ENCODE data around the gene TRIL.

TRIL gene

GRCh38 chr7:28958235-28958979 is at the start of gene TRIL:
Gene TRIL, minus strand, starts transcription at chr7:28958330. Its CDS starts 284 bp downstream, at chr7:28958046.
- peaks cover 15% of the 10 kb centered on the region for H3K4me1 Mint-ChIP-seq
- H3K4me3 Mint-ChIP-seq: peak within 1 kb of the TSS; percentile 27
- H3K27ac Mint-ChIP-seq: no peak within 1 kb of the TSS
- peaks cover 59% of the 10 kb centered on the region for H3K27me3 Mint-ChIP-seq
- ATAC-seq: no peak
- no peaks in the 10 kb centered on the region for H3K9me3 Mint-ChIP-seq
- no peaks in the 10 kb centered on the region for H3K36me3 Mint-ChIP-seq

- Mint-ChIP-seq H3K27me3 (peaks cover 9% of the 10 kb centered on the region), H3K36me3 (no peaks in the 10 kb centered on the region), H3K4me1 (no peaks in the 10 kb centered on the region), H3K9me3 (no peaks in the 10 kb centered on the region), H3K27ac (no peak overlapping the region), H3K4me3 (no peak overlapping the region)
- ATAC-seq: no peak
Measured at GRCh38 chr7:29007127-29007526, 49.0 kb upstream of the TRIL start.

GRCh38 chr7:29005829-29006228 is 47.7 kb upstream of the TRIL start:
- no peak for ATAC-seq
- Mint-ChIP-seq H3K4me1 (no peaks in the 10 kb centered on the region), H3K4me3 (no peak overlapping the region), H3K9me3 (no peaks in the 10 kb centered on the region), H3K27ac (no peak overlapping the region), H3K27me3 (peaks cover 9% of the 10 kb centered on the region), H3K36me3 (no peaks in the 10 kb centered on the region)

- no peak overlapping the region for H3K27ac Mint-ChIP-seq
- H3K27me3 Mint-ChIP-seq: peaks cover 9% of the 10 kb centered on the region
- no peaks in the 10 kb centered on the region for H3K4me1 Mint-ChIP-seq
- no peaks in the 10 kb centered on the region for H3K36me3 Mint-ChIP-seq
- no peak overlapping the region for H3K4me3 Mint-ChIP-seq
- ATAC-seq: no peak
- H3K9me3 Mint-ChIP-seq: no peaks in the 10 kb centered on the region
Measured at GRCh38 chr7:29005406-29005805, 47.3 kb upstream of the TRIL start.

GRCh38 chr7:29003703-29004102 is 45.6 kb upstream of the TRIL start:
- Mint-ChIP-seq H3K36me3 (no peaks in the 10 kb centered on the region), H3K9me3 (no peaks in the 10 kb centered on the region), H3K4me3 (no peak overlapping the region), H3K27me3 (peaks cover 9% of the 10 kb centered on the region), H3K27ac (no peak overlapping the region), H3K4me1 (no peaks in the 10 kb centered on the region)
- no peak for ATAC-seq

GRCh38 chr7:29000717-29001076 is 42.6 kb upstream of the TRIL start:
- ATAC-seq: no peak
- no peaks in the 10 kb centered on the region for H3K4me1 Mint-ChIP-seq

GRCh38 chr7:28999895-29000716 is 42.0 kb upstream of the TRIL start:
- Mint-ChIP-seq H3K27ac (no peak overlapping the region), H3K27me3 (no peaks in the 10 kb centered on the region), H3K4me1 (no peaks in the 10 kb centered on the region), H3K36me3 (no peaks in the 10 kb centered on the region), H3K9me3 (no peaks in the 10 kb centered on the region), H3K4me3 (no peak overlapping the region)
- no peak for ATAC-seq

More at GRCh38 chr7:29000717-29001076, 42.6 kb upstream of the TRIL start:
- no peak overlapping the region for H3K4me3 Mint-ChIP-seq
- H3K27me3 Mint-ChIP-seq: no peaks in the 10 kb centered on the region
- no peaks in the 10 kb centered on the region for H3K36me3 Mint-ChIP-seq
- no peak overlapping the region for H3K27ac Mint-ChIP-seq
- H3K9me3 Mint-ChIP-seq: no peaks in the 10 kb centered on the region

- no peak for ATAC-seq
- H3K4me1 Mint-ChIP-seq: no peaks in the 10 kb centered on the region
- no peak overlapping the region for H3K4me3 Mint-ChIP-seq
- H3K9me3 Mint-ChIP-seq: no peaks in the 10 kb centered on the region
- H3K36me3 Mint-ChIP-seq: no peaks in the 10 kb centered on the region
- H3K27me3 Mint-ChIP-seq: no peaks in the 10 kb centered on the region
- no peak overlapping the region for H3K27ac Mint-ChIP-seq
Measured at GRCh38 chr7:28999427-28999826, 41.3 kb upstream of the TRIL start.

GRCh38 chr7:28998105-28998504 is 40.0 kb upstream of the TRIL start:
- ATAC-seq: no peak
- no peaks in the 10 kb centered on the region for H3K9me3 Mint-ChIP-seq
- peaks cover 8% of the 10 kb centered on the region for H3K27me3 Mint-ChIP-seq
- H3K4me3 Mint-ChIP-seq: no peak overlapping the region
- no peaks in the 10 kb centered on the region for H3K4me1 Mint-ChIP-seq
- H3K27ac Mint-ChIP-seq: no peak overlapping the region
- no peaks in the 10 kb centered on the region for H3K36me3 Mint-ChIP-seq

- no peak overlapping the region for H3K4me3 Mint-ChIP-seq
- no peaks in the 10 kb centered on the region for H3K9me3 Mint-ChIP-seq
- ATAC-seq: no peak
- H3K36me3 Mint-ChIP-seq: no peaks in the 10 kb centered on the region
- no peaks in the 10 kb centered on the region for H3K4me1 Mint-ChIP-seq
- H3K27ac Mint-ChIP-seq: no peak overlapping the region
- H3K27me3 Mint-ChIP-seq: peaks cover 13% of the 10 kb centered on the region
Measured at GRCh38 chr7:28996836-28997235, 38.7 kb upstream of the TRIL start.

GRCh38 chr7:28993371-28993770 is 35.2 kb upstream of the TRIL start:
- no peak overlapping the region for H3K27ac Mint-ChIP-seq
- H3K27me3 Mint-ChIP-seq: peaks cover 22% of the 10 kb centered on the region
- H3K9me3 Mint-ChIP-seq: no peaks in the 10 kb centered on the region
- H3K4me1 Mint-ChIP-seq: no peaks in the 10 kb centered on the region
- no peak for ATAC-seq
- H3K36me3 Mint-ChIP-seq: no peaks in the 10 kb centered on the region
- no peak overlapping the region for H3K4me3 Mint-ChIP-seq

GRCh38 chr7:28992798-28993197 is 34.7 kb upstream of the TRIL start:
- H3K4me3 Mint-ChIP-seq: no peak overlapping the region
- ATAC-seq: no peak
- H3K27ac Mint-ChIP-seq: no peak overlapping the region
- no peaks in the 10 kb centered on the region for H3K9me3 Mint-ChIP-seq
- H3K36me3 Mint-ChIP-seq: no peaks in the 10 kb centered on the region
- no peaks in the 10 kb centered on the region for H3K4me1 Mint-ChIP-seq
- H3K27me3 Mint-ChIP-seq: peaks cover 28% of the 10 kb centered on the region

- no peak overlapping the region for H3K4me3 Mint-ChIP-seq
- no peak for ATAC-seq
- no peak overlapping the region for H3K27ac Mint-ChIP-seq
- no peaks in the 10 kb centered on the region for H3K4me1 Mint-ChIP-seq
- no peaks in the 10 kb centered on the region for H3K36me3 Mint-ChIP-seq
- no peaks in the 10 kb centered on the region for H3K9me3 Mint-ChIP-seq
- H3K27me3 Mint-ChIP-seq: peaks cover 46% of the 10 kb centered on the region
Measured at GRCh38 chr7:28990200-28990960, 32.2 kb upstream of the TRIL start.

- Mint-ChIP-seq H3K27me3 (peaks cover 46% of the 10 kb centered on the region), H3K36me3 (no peaks in the 10 kb centered on the region), H3K9me3 (no peaks in the 10 kb centered on the region), H3K27ac (no peak overlapping the region), H3K4me3 (no peak overlapping the region), H3K4me1 (no peaks in the 10 kb centered on the region)
- ATAC-seq: no peak
Measured at GRCh38 chr7:28989211-28989980, 31.3 kb upstream of the TRIL start.

GRCh38 chr7:28988810-28989209 is 30.7 kb upstream of the TRIL start:
- peaks cover 46% of the 10 kb centered on the region for H3K27me3 Mint-ChIP-seq
- ATAC-seq: no peak
- no peaks in the 10 kb centered on the region for H3K9me3 Mint-ChIP-seq
- no peak overlapping the region for H3K27ac Mint-ChIP-seq
- H3K4me3 Mint-ChIP-seq: no peak overlapping the region
- no peaks in the 10 kb centered on the region for H3K36me3 Mint-ChIP-seq
- H3K4me1 Mint-ChIP-seq: no peaks in the 10 kb centered on the region

Data from stimulated activated memory B cell treated with anti-CD40 and anti-IgM and Interleukin-4, amounts not matched to agents 10 μg/mL and 1 μg/mL and 100 μg/mL, for 72 hours (primary cell).